ENCODE results near the gene SUSD4. TPM values are rescaled to one million over a fixed set of nuclear protein-coding genes. Genes with fewer than 3 reads are reported as not detected.

SUSD4 gene
- total RNA-seq, 1 experiment from 2014 or later = 3.2 TPM

- H3K4me2 ChIP-seq = no peak overlapping the region
- ChIA-PET POLR2A (ENCODE audit: unreplicated experiment) (no interaction called here), CTCF (no interaction called here)
- TF ChIP-seq EZH2 (IDR thresholded peaks at IDR 0.05; ENCODE audit: low read depth) = no peak
- TF ChIP-seq, protein P1, sequence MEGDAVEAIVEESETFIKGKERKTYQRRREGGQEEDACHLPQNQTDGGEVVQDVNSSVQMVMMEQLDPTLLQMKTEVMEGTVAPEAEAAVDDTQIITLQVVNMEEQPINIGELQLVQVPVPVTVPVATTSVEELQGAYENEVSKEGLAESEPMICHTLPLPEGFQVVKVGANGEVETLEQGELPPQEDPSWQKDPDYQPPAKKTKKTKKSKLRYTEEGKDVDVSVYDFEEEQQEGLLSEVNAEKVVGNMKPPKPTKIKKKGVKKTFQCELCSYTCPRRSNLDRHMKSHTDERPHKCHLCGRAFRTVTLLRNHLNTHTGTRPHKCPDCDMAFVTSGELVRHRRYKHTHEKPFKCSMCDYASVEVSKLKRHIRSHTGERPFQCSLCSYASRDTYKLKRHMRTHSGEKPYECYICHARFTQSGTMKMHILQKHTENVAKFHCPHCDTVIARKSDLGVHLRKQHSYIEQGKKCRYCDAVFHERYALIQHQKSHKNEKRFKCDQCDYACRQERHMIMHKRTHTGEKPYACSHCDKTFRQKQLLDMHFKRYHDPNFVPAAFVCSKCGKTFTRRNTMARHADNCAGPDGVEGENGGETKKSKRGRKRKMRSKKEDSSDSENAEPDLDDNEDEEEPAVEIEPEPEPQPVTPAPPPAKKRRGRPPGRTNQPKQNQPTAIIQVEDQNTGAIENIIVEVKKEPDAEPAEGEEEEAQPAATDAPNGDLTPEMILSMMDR (conservative IDR thresholded peaks at IDR 0.05) = no peak
- no peaks in the 10 kb centered on the region for H3K9me2 ChIP-seq (ENCODE audit: insufficient read depth)
- H3K9me3 ChIP-seq (ENCODE audit: insufficient read depth, low read depth) = no peaks in the 10 kb centered on the region
- DNase-seq = no peak
- no peaks in the 10 kb centered on the region for H3F3A ChIP-seq (ENCODE audit: insufficient read depth, low read depth)
- H3K36me3 ChIP-seq (ENCODE audit: low read depth) = no peaks in the 10 kb centered on the region
- no peaks in the 10 kb centered on the region for H3K79me2 ChIP-seq (ENCODE audit: low read depth)
- intact Hi-C loops (cut with micrococcal nuclease; ENCODE audit: unreplicated experiment) = no loop called here
- no peak overlapping the region for H3K27ac ChIP-seq
- H3K27me3 ChIP-seq (ENCODE audit: insufficient read depth, low read depth) = peaks cover 24% of the 10 kb centered on the region
- no peak overlapping the region for H3K4me3 ChIP-seq
- H3K4me1 ChIP-seq (replicated peaks; ENCODE audit: insufficient read depth) = peaks cover 17% of the 10 kb centered on the region; the same call in 1 of the 2 replicates
- no peaks in the 10 kb centered on the region for H4K20me1 ChIP-seq (ENCODE audit: insufficient read depth)
- BruUV-seq (replicated peaks) = no TSS peak
- H2AFZ ChIP-seq = no peak overlapping the region
Measured at GRCh38 chr1:223390618-223391017, 26.6 kb upstream of the SUSD4 start.

DNA sequence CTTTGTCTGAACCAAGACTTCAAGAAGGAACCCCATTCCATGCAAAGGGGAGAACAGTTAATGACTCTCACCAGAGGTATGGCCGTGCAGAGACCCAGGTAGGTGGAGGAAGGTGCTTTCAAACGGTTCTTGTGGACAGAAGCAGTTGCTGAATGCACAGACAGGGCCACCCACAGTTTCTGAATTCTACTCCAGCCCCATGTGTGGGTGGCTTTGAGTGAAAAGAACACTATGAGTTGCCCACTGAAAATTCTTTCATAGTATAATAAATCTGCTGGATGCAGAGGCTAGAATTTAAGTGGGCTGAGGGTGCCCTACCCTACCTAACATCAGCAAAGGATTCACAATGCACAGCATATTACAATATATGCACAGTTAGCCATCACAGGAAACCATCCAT is 22.0 kb upstream of the SUSD4 start:
- Histone ChIP-seq H4K20me1 (ENCODE audit: insufficient read depth) (no peaks in the 10 kb centered on the region), H3K27me3 (ENCODE audit: insufficient read depth, low read depth) (peaks cover 4% of the 10 kb centered on the region; the same call in 1 of the 2 replicates), H3K4me2 (no peak overlapping the region), H3K9me3 (ENCODE audit: insufficient read depth, low read depth) (no peaks in the 10 kb centered on the region), H3K4me3 (no peak overlapping the region), H2AFZ (no peak overlapping the region), H3F3A (ENCODE audit: insufficient read depth, low read depth) (no peaks in the 10 kb centered on the region), H3K4me1 (replicated peaks; ENCODE audit: insufficient read depth) (peaks cover 8% of the 10 kb centered on the region; the same call in 1 of the 2 replicates), H3K27ac (no peak overlapping the region), H3K79me2 (ENCODE audit: low read depth) (no peaks in the 10 kb centered on the region), H3K36me3 (ENCODE audit: low read depth) (no peaks in the 10 kb centered on the region), H3K9me2 (ENCODE audit: insufficient read depth) (no peaks in the 10 kb centered on the region)
- BruUV-seq (replicated peaks) = no TSS peak
- no peak for DNase-seq
- ChIA-PET POLR2A (ENCODE audit: unreplicated experiment) (no interaction called here), CTCF (no interaction called here)
- no peak for TF ChIP-seq EZH2 (IDR thresholded peaks at IDR 0.05; ENCODE audit: low read depth)
- TF ChIP-seq, protein P1 (conservative IDR thresholded peaks at IDR 0.05) = no peak
- intact Hi-C loops (cut with micrococcal nuclease; ENCODE audit: unreplicated experiment) = no loop called here

GRCh38 chr1:223378754-223379153 is 14.8 kb upstream of the SUSD4 start:
- no peaks in the 10 kb centered on the region for H4K20me1 ChIP-seq (ENCODE audit: insufficient read depth)
- no peak overlapping the region for H3K4me2 ChIP-seq
- TF ChIP-seq EZH2 (IDR thresholded peaks at IDR 0.05; ENCODE audit: low read depth) = no peak
- TF ChIP-seq, protein P1 (conservative IDR thresholded peaks at IDR 0.05) = no peak
- H3K9me2 ChIP-seq (ENCODE audit: insufficient read depth) = no peaks in the 10 kb centered on the region
- no peaks in the 10 kb centered on the region for H3F3A ChIP-seq (ENCODE audit: insufficient read depth, low read depth)
- 0 out of 2 replicates have a peak, but pooled peaks cover 4% of the 10 kb centered on the region for H3K9me3 ChIP-seq (ENCODE audit: insufficient read depth, low read depth)
- H3K4me1 ChIP-seq (replicated peaks; ENCODE audit: insufficient read depth) = no peaks in the 10 kb centered on the region
- no peak overlapping the region for H3K27ac ChIP-seq
- H3K79me2 ChIP-seq (ENCODE audit: low read depth) = no peaks in the 10 kb centered on the region
- POLR2A ChIA-PET (ENCODE audit: unreplicated experiment) = no interaction called here
- CTCF ChIA-PET = no interaction called here
- H2AFZ ChIP-seq = no peak overlapping the region
- no peak for DNase-seq
- H3K36me3 ChIP-seq (ENCODE audit: low read depth) = no peaks in the 10 kb centered on the region
- intact Hi-C loops (cut with micrococcal nuclease; ENCODE audit: unreplicated experiment) = no loop called here
- no peak overlapping the region for H3K4me3 ChIP-seq
- no TSS peak for BruUV-seq (replicated peaks)
- peaks cover 17% of the 10 kb centered on the region for H3K27me3 ChIP-seq (ENCODE audit: insufficient read depth, low read depth)

Data from PC-9 (cell line).